PC-9 (cell line): ENCODE results near the gene S100A9. TPM values are rescaled to one million over a fixed set of nuclear protein-coding genes. Genes with fewer than 3 reads are reported as not detected.
A peak's percentile ranks its signal among the peaks of the same experiment; 100 is the strongest.

Experiments
- Bru-seq: library from RNA; stranded (reverse); fragments of 400-500 nt; gene quantifications from one replicate; lab custom pipeline; 2021; lab: Mats Ljungman, UMichigan
- BruChase-seq, 2 experiments: library from RNA; stranded (reverse); fragments of 400-500 nt; gene quantifications; one replicate each; lab custom pipeline; 2021; lab: Mats Ljungman, UMichigan
- BruUV-seq: library from RNA; stranded (reverse); fragments of 400-500 nt; replicated peaks from 2 replicates; lab custom pipeline; 2021; lab: Mats Ljungman, UMichigan
- CTCF ChIA-PET: fragments of 300-600 bp; sonication (Branson Sonifier 250); formaldehyde crosslinking; loops from one replicate; lab custom pipeline; 2022; ENCODE audit warnings: antibody characterized with exemption; lab: Charles Lee
- POLR2A ChIA-PET: fragments of 300-600 bp; sonication (Branson Sonifier 250); formaldehyde crosslinking; loops from one replicate; lab custom pipeline; 2022; ENCODE audit warnings: antibody characterized with exemption; ENCODE audit not compliant: unreplicated experiment; lab: Charles Lee
- DNase-seq, 2 experiments: peaks; one replicate each; pipeline versions ENCODE4 v3.0.0 to v3.0.0-alpha.2; 2015 to 2022; ENCODE audit warnings: mixed read lengths in 1 of 2
- H2AFZ ChIP-seq: fragments of 200-600 bp; sonication (generic); 2 replicates; pipeline ENCODE4 v1.8.1; 2017; ENCODE audit warnings: antibody characterized with exemption
- H3F3A ChIP-seq: fragments of 200-600 bp; sonication (generic); 2 replicates; pipeline ENCODE4 v1.8.1; 2017; ENCODE audit warnings: antibody characterized with exemption, mild to moderate bottlenecking, low read depth; ENCODE audit not compliant: insufficient read depth
- H3K27ac ChIP-seq: fragments of 200-600 bp; sonication (generic); 2 replicates; pipeline ENCODE4 v1.6.1; 2016; ENCODE audit warnings: mixed run types
- H3K27me3 ChIP-seq: fragments of 200-600 bp; sonication (generic); 2 replicates; pipeline ENCODE4 v1.6.1; 2016; ENCODE audit warnings: low read depth, mixed run types; ENCODE audit not compliant: insufficient read depth
- H3K36me3 ChIP-seq: fragments of 200-600 bp; sonication (generic); 2 replicates; pipeline ENCODE4 v1.6.1; 2016; ENCODE audit warnings: low read depth, mixed run types
- H3K4me1 ChIP-seq: fragments of 200-600 bp; sonication (generic); replicated peaks from 2 replicates; pipeline ENCODE4 v1.6.1; 2016; ENCODE audit warnings: mixed run types; ENCODE audit not compliant: insufficient read depth
- H3K4me2 ChIP-seq: fragments of 200-600 bp; sonication (generic); 2 replicates; pipeline ENCODE4 v1.6.1; 2017; ENCODE audit warnings: mixed run types
- H3K4me3 ChIP-seq: fragments of 200-600 bp; sonication (generic); 2 replicates; pipeline ENCODE4 v1.6.1; 2016; ENCODE audit warnings: mixed run types
- H3K79me2 ChIP-seq: fragments of 200-600 bp; sonication (generic); 2 replicates; pipeline ENCODE4 v1.6.1; 2017; ENCODE audit warnings: low read depth, mixed run types
- H3K9me2 ChIP-seq: fragments of 200-600 bp; sonication (generic); 2 replicates; pipeline ENCODE4 v1.8.1; 2017; ENCODE audit warnings: mild to moderate bottlenecking; ENCODE audit not compliant: insufficient read depth
- H3K9me3 ChIP-seq: fragments of 200-600 bp; sonication (generic); 2 replicates; pipeline ENCODE4 v1.8.1; 2016; ENCODE audit warnings: low read depth; ENCODE audit not compliant: insufficient read depth
- H4K20me1 ChIP-seq: fragments of 200-600 bp; sonication (generic); 2 replicates; pipeline ENCODE4 v1.8.1; 2017; ENCODE audit not compliant: insufficient read depth
- EZH2 ChIP-seq: fragments of 200-600 bp; sonication (generic); IDR thresholded peaks from 2 replicates; pipeline ENCODE4 v1.8.0; 2017; ENCODE audit warnings: antibody characterized with exemption, low read depth
- intact Hi-C: fragments of 100-400 bp; cut with micrococcal nuclease; formaldehyde crosslinking; loops from one replicate; pipeline ENCODE4 v1.10.0; 2022; ENCODE audit not compliant: unreplicated experiment
- long read RNA-seq: library from polyadenylated mRNA; stranded (forward); transcript quantifications from one replicate; pipeline ENCODE4 v2.0.0, GENCODE V29; 2022
- total RNA-seq: library from RNA; stranded (reverse); gene quantifications from 2 replicates; pipeline ENCODE4 v1.2.3, GENCODE V29; 2021
- TF ChIP-seq, protein P1 (sequence below): fragments of 200-600 bp; sonication (generic); conservative IDR thresholded peaks from 2 replicates; pipeline ENCODE4 v1.6.1; 2017; ENCODE audit warnings: mixed run types, antibody characterized with exemption, mild to moderate bottlenecking, moderate library complexity

S100A9 gene
- total RNA-seq (2.1 and 4.3 TPM in 2 replicates), Bru-seq, nascent RNA (percentile 33 among the genes with signal in this experiment), BruChase-seq, experiment 1, labeled RNA remaining after a 2-hour chase (percentile 27 among the genes with signal in this experiment), BruChase-seq, experiment 2, labeled RNA remaining after a 6-hour chase (percentile 23 among the genes with signal in this experiment)
- long read RNA-seq, partial matches to known transcripts: 0 of 2 reads
- long read RNA-seq, other reads (novel, unspliced or antisense): 0 of 2 reads

DNA sequence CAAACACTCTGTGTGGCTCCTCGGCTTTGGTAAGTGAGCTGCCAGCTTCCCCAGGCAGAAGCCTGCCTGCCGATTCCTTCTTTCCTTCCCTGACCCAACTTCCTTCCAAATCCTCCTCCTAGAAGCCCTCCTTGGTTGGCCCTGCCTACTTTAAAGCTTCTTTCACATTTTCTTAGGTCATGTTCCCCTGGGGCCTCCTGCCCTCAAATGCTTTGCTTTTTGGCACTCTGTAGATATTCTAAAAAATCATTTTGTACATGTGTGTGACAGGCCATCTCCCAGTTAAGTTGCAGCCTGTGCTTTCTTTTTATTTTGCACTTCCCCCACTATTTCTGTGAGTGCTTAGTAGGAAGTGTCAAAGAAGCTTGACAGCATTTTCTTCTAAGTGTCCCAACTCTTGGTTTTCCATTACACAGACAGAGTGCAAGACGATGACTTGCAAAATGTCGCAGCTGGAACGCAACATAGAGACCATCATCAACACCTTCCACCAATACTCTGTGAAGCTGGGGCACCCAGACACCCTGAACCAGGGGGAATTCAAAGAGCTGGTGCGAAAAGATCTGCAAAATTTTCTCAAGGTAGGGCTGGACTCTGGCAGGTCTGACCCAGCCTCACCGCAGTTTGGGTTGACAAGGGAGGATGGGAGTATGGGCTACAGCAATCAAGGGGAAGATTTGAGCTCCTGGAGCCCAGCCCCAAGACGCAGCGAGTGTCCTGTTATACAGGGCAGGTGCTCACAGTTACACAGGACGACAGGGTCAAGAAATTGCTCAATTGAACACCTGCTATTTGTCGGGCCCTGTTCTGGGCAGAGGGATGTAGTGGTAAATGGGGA, at the start of gene S100A9:
S100A9 (plus strand) TSS at position 2 of the 838 bp plus-strand sequence; CDS start at position 432, 430 bp downstream.
- Histone ChIP-seq H3K9me3 (peaks cover 3% of the 10 kb centered on the region; the same call in 1 of the 2 replicates), H4K20me1 (no peaks in the 10 kb centered on the region), H3K79me2 (peaks cover 25% of the 10 kb centered on the region), H3K4me3 (peak within 1 kb of the TSS; percentile 93), H3K27me3 (no peaks in the 10 kb centered on the region), H3K4me2 (peak within 1 kb of the TSS; percentile 97), H3K9me2 (no peaks in the 10 kb centered on the region), H2AFZ (no peak within 1 kb of the TSS), H3K4me1 (peaks cover 62% of the 10 kb centered on the region), H3F3A (peaks cover 79% of the 10 kb centered on the region), H3K36me3 (peaks cover 19% of the 10 kb centered on the region), H3K27ac (peak within 1 kb of the TSS; percentile 98)
- peak in 1 of 2 experiments; percentile 41 for DNase-seq
- ChIA-PET POLR2A (no interaction called here), CTCF (interaction anchor here (1.2 to 1.3 kb wide), 2 partner anchors 137 to 210 kb away, joined by 4 to 5 read pairs; no protein-coding TSS in a partner anchor)
- TF ChIP-seq, protein P1, sequence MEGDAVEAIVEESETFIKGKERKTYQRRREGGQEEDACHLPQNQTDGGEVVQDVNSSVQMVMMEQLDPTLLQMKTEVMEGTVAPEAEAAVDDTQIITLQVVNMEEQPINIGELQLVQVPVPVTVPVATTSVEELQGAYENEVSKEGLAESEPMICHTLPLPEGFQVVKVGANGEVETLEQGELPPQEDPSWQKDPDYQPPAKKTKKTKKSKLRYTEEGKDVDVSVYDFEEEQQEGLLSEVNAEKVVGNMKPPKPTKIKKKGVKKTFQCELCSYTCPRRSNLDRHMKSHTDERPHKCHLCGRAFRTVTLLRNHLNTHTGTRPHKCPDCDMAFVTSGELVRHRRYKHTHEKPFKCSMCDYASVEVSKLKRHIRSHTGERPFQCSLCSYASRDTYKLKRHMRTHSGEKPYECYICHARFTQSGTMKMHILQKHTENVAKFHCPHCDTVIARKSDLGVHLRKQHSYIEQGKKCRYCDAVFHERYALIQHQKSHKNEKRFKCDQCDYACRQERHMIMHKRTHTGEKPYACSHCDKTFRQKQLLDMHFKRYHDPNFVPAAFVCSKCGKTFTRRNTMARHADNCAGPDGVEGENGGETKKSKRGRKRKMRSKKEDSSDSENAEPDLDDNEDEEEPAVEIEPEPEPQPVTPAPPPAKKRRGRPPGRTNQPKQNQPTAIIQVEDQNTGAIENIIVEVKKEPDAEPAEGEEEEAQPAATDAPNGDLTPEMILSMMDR: no peak
- TF ChIP-seq EZH2: no peak
- TSS peak; percentile 87 for BruUV-seq
- intact Hi-C loops: loop anchor here (1.0 to 10.0 kb wide), 2 partner anchors 7 to 317 kb away; partner anchors contain the start of genes ILF2 and NPR1

DNA sequence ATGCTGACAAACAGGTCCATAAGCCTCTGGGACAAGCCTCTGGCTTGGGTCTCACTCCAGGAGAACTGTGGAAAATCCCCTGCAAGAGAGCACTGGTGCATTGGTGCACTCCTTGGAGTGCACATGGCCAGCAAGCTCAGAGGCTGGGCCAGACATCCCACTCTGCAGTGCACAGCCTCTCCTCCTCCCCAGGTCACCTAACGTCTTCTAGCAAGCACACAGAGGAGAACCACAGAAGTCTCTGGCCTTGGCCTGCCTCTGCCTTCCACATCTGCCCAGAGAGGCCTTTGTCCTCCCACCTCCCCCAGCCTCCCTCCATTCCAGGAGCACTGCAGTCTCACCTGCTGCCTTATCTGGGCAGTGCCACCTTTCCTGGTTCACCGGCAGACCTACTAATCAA, 49.1 kb upstream of the S100A9 start:
- H3K9me2 ChIP-seq: no peaks in the 10 kb centered on the region
- H3F3A ChIP-seq: no peaks in the 10 kb centered on the region
- H2AFZ ChIP-seq: no peak overlapping the region
- no peak overlapping the region for H3K4me2 ChIP-seq
- H3K36me3 ChIP-seq: no peaks in the 10 kb centered on the region
- intact Hi-C loops: no loop called here
- no TSS peak for BruUV-seq
- no peaks in the 10 kb centered on the region for H4K20me1 ChIP-seq
- no peaks in the 10 kb centered on the region for H3K79me2 ChIP-seq
- CTCF ChIA-PET: no interaction called here
- no peak overlapping the region for H3K4me3 ChIP-seq
- H3K27ac ChIP-seq: no peak overlapping the region
- TF ChIP-seq EZH2: no peak
- TF ChIP-seq, protein P1: no peak
- POLR2A ChIA-PET: no interaction called here
- H3K4me1 ChIP-seq: no peaks in the 10 kb centered on the region
- no peak for DNase-seq
- peaks cover 13% of the 10 kb centered on the region for H3K27me3 ChIP-seq
- H3K9me3 ChIP-seq: no peaks in the 10 kb centered on the region

DNA sequence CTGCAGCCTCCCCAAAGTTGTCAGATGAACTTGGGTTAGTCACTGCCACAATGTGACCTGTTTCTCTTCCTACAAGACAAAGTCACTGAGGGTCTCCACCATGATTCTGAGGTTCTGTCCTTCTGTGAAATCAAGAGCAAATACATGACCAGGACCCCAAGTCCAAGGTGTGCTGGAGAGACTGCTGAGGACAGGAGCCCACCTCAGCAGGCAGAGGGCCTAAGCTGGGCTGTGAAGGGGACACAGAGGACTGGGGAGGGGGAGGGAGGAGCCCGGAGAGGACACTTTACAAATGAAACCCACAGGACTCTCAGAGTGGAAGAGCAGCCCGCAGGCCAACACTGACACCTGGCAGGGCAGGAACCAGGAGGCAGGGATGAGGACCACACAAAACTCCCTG, 48.2 kb upstream of the S100A9 start:
- no peaks in the 10 kb centered on the region for H4K20me1 ChIP-seq
- H2AFZ ChIP-seq: no peak overlapping the region
- H3K9me3 ChIP-seq: no peaks in the 10 kb centered on the region
- ChIA-PET CTCF (no interaction called here), POLR2A (interaction anchor here (0.7 kb wide), 1 partner anchor 1741 kb away, joined by 3 read pairs; no protein-coding TSS in a partner anchor)
- BruUV-seq: no TSS peak
- no peak overlapping the region for H3K4me3 ChIP-seq
- TF ChIP-seq, protein P1: no peak
- no peak for TF ChIP-seq EZH2
- DNase-seq: no peak
- no peak overlapping the region for H3K4me2 ChIP-seq
- H3F3A ChIP-seq: no peaks in the 10 kb centered on the region
- intact Hi-C loops: no loop called here
- no peaks in the 10 kb centered on the region for H3K79me2 ChIP-seq
- no peaks in the 10 kb centered on the region for H3K36me3 ChIP-seq
- H3K27me3 ChIP-seq: peaks cover 6% of the 10 kb centered on the region
- H3K9me2 ChIP-seq: no peaks in the 10 kb centered on the region
- H3K27ac ChIP-seq: no peak overlapping the region
- H3K4me1 ChIP-seq: no peaks in the 10 kb centered on the region
